Measurements from ENCODE around the gene JPH4. TPM values are rescaled to one million over a fixed set of nuclear protein-coding genes. Genes with fewer than 3 reads are reported as not detected.

JPH4 gene
- total RNA-seq, 1 donor from 2014 or later: not detected

GRCh38 chr14:23564181-23564812, 14.3 kb downstream of the JPH4 start:
- no peak for DNase-seq (ENCODE audit: low read depth)

- DNase-seq (ENCODE audit: low read depth): no peak
Observed at GRCh38 chr14:23563473-23564180, 15.0 kb downstream of the JPH4 start.

- DNase-seq (ENCODE audit: low read depth): peak; percentile 27
Observed at GRCh38 chr14:23562822-23563472, 15.6 kb downstream of the JPH4 start.

- DNase-seq (ENCODE audit: low read depth): no peak
Observed at GRCh38 chr14:23561873-23562821, 16.4 kb downstream of the JPH4 start.

- no peak for DNase-seq (ENCODE audit: low read depth)
Observed at GRCh38 chr14:23561259-23561658, 17.3 kb downstream of the JPH4 start.

GRCh38 chr14:23559926-23560520, 18.6 kb downstream of the JPH4 start:
- no peak for DNase-seq (ENCODE audit: low read depth)

- peak; percentile 26 for DNase-seq (ENCODE audit: low read depth)
Observed at GRCh38 chr14:23559010-23559925, 19.3 kb downstream of the JPH4 start.

GRCh38 chr14:23558346-23559009, 20.1 kb downstream of the JPH4 start:
- DNase-seq (ENCODE audit: low read depth): no peak

- DNase-seq (ENCODE audit: low read depth): no peak
Observed at GRCh38 chr14:23557946-23558345, 20.6 kb downstream of the JPH4 start.

GRCh38 chr14:23557521-23557920, 21.1 kb downstream of the JPH4 start:
- DNase-seq (ENCODE audit: low read depth): no peak

GRCh38 chr14:23556700-23557440, 21.7 kb downstream of the JPH4 start:
- DNase-seq (ENCODE audit: low read depth): no peak

GRCh38 chr14:23555882-23556699, 22.5 kb downstream of the JPH4 start, which contains the start of gene THTPA:
Gene THTPA (plus strand): TSS chr14:23556271. CDS start chr14:23556758, 487 bp downstream.
- peak; percentile 77 for DNase-seq (ENCODE audit: low read depth)

GRCh38 chr14:23555533-23555881, 23.1 kb downstream of the JPH4 start:
- DNase-seq (ENCODE audit: low read depth): no peak

- peak; percentile 62 for DNase-seq (ENCODE audit: low read depth)
Observed at GRCh38 chr14:23551266-23552028, 27.1 kb downstream of the JPH4 start, which contains the start of gene ZFHX2. Gene ZFHX2 (minus strand): TSS chr14:23551765. CDS start chr14:23535325, 16,440 bp downstream.

- DNase-seq (ENCODE audit: low read depth): no peak
Observed at GRCh38 chr14:23550812-23551265, 27.8 kb downstream of the JPH4 start.

GRCh38 chr14:23550131-23550811, 28.3 kb downstream of the JPH4 start:
- DNase-seq (ENCODE audit: low read depth): no peak
